ENCODE results near the gene ARL2BP. TPM values are rescaled to one million over a fixed set of nuclear protein-coding genes. Genes with fewer than 3 reads are reported as not detected.

Gene ARL2BP
- total RNA-seq, 1 donor from 2014 or later = 58.2 TPM

GRCh38 chr16:57233944-57234706, 10.9 kb upstream of the ARL2BP start:
- ATAC-seq (ENCODE audit: poor library complexity) (peak; percentile 91), DNase-seq (no peak)
- intact Hi-C loops (cut with DNase I) = no loop called here

DNA sequence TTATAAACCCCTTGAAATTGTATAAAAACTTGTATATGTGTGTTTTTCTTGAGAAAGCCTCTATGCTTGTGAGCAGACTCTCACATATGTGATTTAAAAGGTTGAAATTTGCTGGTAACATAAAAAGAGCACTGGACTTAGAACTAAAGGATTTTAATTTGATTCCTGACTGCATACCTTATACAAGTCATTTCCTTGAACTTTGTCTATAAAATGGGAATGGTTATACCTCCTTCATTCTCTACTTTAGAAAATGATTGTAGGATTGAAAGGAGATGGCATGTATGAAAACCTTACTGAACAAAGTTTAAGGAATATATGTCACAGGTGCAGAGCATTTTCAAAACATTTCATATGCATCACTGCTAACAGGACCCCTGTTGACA, 10.4 kb upstream of the ARL2BP start:
- intact Hi-C loops (cut with DNase I) = no loop called here
- ATAC-seq (ENCODE audit: poor library complexity) (no peak), DNase-seq (no peak)

GRCh38 chr16:57235128-57236021, 9.7 kb upstream of the ARL2BP start:
- ATAC-seq (ENCODE audit: poor library complexity) (peak; percentile 59), DNase-seq (no peak)
- intact Hi-C loops (cut with DNase I) = no loop called here

- intact Hi-C loops (cut with DNase I) = no loop called here
- DNase-seq (no peak), ATAC-seq (ENCODE audit: poor library complexity) (no peak)
These were observed 9.1 kb upstream of the ARL2BP start for GRCh38 chr16:57236022-57236350.

DNA sequence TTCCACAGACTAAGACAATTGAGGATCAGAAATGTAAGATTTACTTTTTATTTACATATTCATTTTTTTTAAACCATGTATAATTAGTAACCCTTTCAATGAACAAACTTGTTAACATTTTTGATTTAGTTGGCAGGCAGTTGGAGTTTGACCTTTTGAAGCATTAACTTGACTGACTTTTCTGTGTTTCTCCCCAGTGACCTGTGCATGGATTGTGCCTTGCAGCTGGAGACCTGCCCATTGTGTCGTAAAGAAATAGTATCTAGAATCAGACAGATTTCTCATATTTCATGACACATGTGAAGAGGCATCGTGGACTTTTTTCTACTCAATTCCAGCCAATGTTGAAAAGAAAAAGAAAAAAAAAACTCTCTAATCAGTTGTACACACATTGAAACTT, 6.4 kb upstream of the ARL2BP start:
- no peak for ATAC-seq (ENCODE audit: poor library complexity)
- intact Hi-C loops (cut with DNase I) = no loop called here
- no peak for DNase-seq

DNA sequence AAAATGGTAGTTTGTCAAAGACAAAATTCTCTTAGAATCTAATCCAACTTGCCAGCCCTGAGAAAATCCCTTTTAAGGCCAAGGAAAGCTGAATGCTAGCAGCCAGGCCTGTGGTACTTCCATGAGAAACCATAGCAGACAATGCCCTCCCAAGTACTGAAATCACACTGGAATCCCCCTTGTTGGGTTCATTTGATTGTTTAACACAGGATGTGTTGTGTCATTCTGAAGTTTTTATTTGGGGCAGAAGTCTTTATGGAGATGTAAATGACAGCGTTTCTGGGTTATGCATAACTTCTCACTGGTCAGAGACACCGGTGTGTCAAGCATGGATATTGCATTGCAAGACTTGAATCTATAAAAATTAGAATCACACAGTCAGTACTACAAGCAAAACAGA, 6.0 kb upstream of the ARL2BP start:
- DNase-seq (no peak), ATAC-seq (ENCODE audit: poor library complexity) (no peak)
- intact Hi-C loops (cut with DNase I) = no loop called here

- DNase-seq (no peak), ATAC-seq (ENCODE audit: poor library complexity) (no peak)
- intact Hi-C loops (cut with DNase I) = no loop called here
These were observed 4.2 kb upstream of the ARL2BP start for GRCh38 chr16:57240851-57241250.

DNA sequence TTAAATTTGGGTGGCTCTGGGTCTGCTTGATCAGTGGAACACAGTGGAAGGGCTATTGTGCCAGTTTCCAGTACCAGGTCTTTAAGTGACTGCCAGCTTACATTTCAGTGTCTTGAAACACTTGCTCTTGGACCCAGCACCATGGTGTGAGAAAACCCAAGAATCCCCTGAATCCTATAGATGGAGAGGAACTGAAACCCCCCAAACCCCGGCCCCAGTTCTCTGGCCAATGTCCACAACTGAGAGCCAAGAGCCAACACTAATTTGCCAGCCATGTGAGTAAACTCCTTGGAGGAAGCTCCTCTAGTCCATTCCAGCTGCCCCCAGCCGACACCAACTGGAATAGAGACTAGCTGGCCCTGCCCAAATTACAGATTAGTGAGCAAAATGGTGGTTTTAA, 2.4 kb upstream of the ARL2BP start:
- ATAC-seq (ENCODE audit: poor library complexity) (no peak), DNase-seq (no peak)
- intact Hi-C loops (cut with DNase I) = no loop called here

DNA sequence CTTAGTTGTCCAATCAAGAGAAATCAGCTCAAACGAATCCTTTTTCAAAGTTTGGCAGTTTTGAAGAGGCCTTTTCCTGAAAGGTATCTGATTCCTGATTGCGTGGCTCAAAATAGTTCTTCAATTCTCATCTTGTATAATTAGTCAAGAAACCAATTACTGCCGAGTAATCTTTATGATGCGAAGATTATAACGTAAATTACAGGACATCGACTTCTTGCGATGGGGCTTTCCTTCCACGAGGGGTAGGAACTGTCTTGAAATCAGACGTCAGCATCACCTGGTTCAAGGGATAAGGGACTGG, 644 bp upstream of the ARL2BP start:
- DNase-seq = no peak
- peak; percentile 14 for ATAC-seq (ENCODE audit: poor library complexity)
- intact Hi-C loops (cut with DNase I) = no loop called here

DNA sequence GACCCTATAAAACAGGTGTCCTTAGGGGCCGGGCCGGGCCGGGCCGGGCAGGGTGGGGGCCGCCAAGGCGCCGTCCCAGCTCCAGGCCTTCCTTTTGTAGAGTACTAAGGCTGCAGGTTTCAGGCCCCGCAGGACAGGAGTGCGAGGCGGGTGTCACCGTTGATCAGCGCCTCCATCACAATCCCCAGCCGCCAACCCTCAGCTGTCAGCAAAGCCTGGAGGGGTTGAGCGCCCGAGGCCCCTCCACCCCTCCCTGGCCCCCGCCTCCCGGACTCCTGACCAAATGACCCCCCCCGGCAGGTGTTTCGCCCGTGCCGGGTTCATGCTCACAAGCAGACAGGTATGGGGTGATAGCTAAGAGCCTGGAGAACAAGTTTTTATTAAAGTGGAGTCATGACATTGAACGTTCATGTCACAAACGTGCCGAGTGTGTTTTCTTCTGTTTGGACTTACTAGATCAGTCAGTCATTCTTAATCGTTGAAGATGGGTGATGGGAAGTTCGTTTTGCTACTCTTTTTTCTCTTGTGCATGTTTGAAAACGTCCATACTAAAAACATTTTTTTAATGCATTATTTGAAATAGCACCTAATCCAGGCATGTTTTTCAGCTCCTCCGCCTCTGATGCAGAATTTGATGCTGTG, 534 bp downstream of the ARL2BP start:
- intact Hi-C loops (cut with DNase I) = no loop called here
- ATAC-seq (ENCODE audit: poor library complexity) (peak; percentile 46), DNase-seq (peak; percentile 54)

DNA sequence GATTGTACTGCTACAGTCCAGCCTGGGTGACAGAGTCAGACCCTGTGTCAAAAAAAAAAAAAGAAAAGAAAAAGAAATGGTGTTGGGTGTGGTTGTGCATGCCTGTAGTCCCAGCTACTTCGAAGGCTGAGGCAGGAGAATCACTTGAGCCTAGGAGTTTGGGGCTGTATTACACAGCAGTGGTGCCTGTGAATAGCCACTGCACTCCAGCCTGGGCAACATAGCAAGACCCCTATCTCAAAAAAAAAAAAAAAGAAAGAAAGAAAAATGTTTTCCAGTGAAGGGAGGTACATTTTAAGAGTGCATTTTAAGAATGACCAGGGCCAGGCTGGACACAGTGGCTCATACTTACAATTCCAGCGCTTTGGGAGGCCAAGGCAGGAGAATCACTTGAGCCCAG, 6.3 kb downstream of the ARL2BP start:
- DNase-seq = no peak
- intact Hi-C loops (cut with DNase I) = no loop called here
- no peak for ATAC-seq (ENCODE audit: poor library complexity)

DNA sequence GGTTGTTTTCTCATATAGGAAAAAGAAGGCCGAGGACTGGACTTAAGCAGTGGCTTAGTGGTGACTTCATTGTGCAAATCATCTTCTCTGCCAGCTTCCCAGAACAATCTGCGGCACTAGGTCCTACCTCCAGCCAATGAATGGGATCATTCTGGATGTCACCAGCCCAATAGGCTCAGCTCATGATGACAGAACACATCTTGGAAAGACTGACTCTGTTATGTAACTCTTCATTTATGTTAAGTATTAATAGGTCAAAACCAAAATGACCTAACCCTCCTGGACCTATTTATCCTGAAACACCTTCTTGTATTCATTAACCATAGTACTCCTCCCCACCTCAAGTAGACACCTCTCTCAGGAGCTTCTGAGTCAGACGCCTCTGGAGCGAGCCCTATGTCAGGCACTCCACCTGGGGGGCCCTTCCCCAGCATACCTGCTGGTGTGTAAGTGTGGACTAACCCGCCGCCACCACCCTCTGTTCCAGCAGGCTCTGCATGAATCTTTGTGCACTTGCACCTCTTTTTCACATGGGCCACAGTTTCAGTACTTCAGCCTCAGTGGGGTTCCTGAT, 7.2 kb downstream of the ARL2BP start:
- ATAC-seq (ENCODE audit: poor library complexity) (no peak), DNase-seq (no peak)
- intact Hi-C loops (cut with DNase I) = no loop called here

DNA sequence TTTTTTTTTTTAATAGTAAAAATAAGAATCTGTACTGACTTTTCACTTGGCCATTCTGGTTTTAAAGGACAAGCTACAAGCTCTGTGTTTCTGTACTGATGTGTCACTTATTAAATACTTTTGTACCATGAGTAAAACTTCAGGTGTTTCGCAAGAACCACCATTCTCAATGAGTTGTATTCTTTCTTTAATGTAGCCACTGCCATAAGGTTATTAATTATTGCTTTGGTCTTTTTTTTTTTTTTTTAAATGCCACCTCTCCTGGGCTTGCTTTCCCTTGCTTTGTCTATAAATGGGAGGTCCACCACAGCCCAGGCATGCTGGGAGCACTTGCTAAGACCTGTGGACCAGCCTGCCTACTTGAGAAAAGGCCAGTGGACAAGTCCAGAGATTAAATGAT, 8.4 kb downstream of the ARL2BP start:
- no peak for ATAC-seq (ENCODE audit: poor library complexity)
- no peak for DNase-seq
- intact Hi-C loops (cut with DNase I) = no loop called here

DNA sequence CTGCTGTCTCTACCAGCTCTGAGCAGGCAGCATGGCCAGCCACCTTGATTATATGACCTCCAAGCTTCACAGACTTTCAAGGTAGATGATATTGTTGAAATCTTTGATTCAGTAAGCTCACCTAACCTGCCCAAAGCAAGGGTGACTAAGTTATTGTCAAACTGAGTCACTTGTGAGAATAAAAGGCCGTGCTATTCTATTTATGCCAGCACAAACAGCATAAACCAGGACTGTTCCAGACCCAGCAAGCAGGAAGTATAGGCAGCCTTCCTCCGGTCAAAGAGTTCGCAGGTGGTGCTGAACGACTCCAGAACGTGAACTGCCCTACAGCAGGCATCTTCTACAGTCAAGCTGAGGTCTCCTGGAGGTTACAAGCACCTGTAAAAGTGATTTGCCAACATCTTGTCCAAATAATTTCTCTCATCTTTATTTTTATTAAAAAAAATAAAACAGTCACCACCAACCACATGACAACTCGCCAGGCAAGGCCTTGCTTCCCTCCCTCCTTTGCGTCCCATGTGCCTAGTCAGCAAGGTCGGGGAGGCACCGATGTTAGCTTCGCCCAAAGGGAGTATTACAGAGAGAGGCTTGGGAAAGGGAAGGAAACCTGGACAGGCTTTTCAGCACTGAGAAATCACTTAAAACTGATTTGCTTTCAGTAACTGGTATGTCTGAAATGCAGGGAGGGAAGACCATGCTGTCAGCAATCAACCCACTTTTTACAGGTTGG, 10.8 kb downstream of the ARL2BP start:
- DNase-seq (no peak), ATAC-seq (ENCODE audit: poor library complexity) (no peak)
- intact Hi-C loops (cut with DNase I) = no loop called here

- DNase-seq = no peak
- intact Hi-C loops (cut with DNase I) = no loop called here
- no peak for ATAC-seq (ENCODE audit: poor library complexity)
These were observed 11.7 kb downstream of the ARL2BP start for GRCh38 chr16:57256601-57257395.

DNA sequence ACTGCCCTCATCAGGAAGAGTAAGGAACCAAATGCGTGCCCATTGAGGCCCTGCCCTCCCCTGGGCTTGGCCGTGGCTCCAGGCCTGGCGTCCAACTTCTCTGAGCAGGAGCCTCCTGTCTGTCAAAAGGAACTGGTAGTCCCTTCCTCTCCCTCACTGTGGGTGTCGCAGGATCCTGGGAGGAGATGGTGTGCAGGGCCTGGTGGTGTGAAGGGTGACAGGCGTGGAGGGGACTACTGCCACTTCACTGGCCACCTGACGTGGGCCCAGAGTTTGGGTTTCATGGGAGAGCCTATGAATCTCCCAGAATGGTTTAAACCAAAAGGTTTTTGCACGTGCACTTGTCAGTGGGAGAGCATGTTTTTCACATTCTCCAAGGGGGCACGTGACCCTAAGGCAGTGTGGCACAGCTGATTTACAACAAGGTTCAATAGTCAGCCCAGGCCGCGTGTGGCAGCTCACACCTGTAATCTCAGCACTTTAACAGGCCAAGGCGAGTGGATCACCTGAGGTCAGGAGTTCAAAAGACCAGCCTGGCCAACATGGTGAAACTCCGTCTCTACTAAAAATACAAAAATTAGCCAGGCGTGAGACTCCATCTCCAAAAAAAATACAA, 12.5 kb downstream of the ARL2BP start:
- no peak for ATAC-seq (ENCODE audit: poor library complexity)
- DNase-seq = no peak
- intact Hi-C loops (cut with DNase I) = no loop called here

DNA sequence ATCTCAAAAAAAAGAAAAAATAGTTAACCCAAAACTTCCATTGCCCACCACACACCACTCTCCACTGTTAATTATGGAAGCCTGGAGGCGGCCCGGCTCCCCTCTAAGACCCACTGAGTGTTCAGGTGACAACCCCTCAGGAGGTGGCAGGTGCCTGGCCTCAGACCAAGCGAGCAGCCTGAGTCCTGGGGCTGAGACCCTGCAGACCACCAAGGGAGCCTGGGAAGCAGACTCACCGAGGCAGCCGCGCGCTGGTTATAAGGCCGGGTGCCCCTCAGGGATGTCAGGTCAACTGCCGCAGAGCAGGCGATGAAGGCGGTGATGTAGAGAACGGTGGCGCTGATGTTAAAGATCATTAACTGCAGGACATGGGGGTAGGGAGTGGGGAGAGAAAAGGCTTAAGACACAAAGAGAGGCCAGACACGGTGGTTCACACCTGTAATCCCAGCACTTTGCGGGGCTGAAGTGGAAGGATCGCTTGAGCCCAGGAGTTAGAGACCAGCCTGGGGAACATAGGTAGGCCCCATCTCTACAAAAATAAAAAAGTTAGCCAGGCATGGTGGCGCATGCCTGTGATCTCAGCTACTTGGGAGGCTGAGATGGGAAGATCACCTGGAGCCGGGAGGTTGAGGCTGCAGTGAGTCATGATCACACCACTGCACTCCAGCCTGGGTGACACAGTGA, 13.3 kb downstream of the ARL2BP start:
- ATAC-seq (ENCODE audit: poor library complexity) = no peak
- no peak for DNase-seq
- intact Hi-C loops (cut with DNase I) = no loop called here

Measured in Right ventricle myocardium superior (tissue), 1 donor.